HG02571 (cell line): Measurements from ENCODE around the gene FOXD4L1.
"Not testable (repeated sequence)": the region's sequence is repeated elsewhere in the genome, so short reads cannot be mapped to it uniquely, and the experiment has no call there.

ENCODE experiments used
- ATAC-seq: cut with Tn5 transposase; IDR thresholded peaks from one replicate; pipeline ENCODE4 v1.9.1; 2021; ENCODE audit warnings: mild to moderate bottlenecking, moderate library complexity; ENCODE audit not compliant: unreplicated experiment

FOXD4L1 gene

DNA sequence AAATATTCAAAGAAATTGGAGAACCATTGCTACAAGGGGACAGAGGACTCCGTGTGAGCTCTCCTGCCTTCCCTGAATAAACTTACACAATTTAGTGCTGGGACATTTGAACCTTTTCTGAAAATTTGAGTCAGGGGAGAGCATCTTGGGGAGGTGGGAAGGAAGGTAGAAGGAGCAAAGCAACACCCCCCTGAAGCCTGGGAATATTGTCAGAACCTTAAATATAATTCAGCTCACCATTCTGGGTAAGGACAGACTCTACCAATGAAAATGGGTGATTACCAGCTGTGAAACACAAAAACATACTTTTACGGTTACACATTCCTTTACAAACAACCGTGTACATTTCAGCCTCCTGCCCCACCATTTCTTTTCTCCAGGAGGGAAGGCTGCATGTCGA lies at the start of gene FOXD4L1:
Gene FOXD4L1 (plus strand): TSS at position 301 of the 400 bp plus-strand sequence. CDS start 592 bp downstream, outside the sequence.
- not testable (repeated sequence) for ATAC-seq

GRCh38 chr2:113465770-113466169 lies 32.7 kb upstream of the FOXD4L1 start:
- ATAC-seq, result not testable (repeated sequence)

- not testable (repeated sequence) for ATAC-seq
These were observed 21.6 kb upstream of the FOXD4L1 start for GRCh38 chr2:113476688-113477368.

DNA sequence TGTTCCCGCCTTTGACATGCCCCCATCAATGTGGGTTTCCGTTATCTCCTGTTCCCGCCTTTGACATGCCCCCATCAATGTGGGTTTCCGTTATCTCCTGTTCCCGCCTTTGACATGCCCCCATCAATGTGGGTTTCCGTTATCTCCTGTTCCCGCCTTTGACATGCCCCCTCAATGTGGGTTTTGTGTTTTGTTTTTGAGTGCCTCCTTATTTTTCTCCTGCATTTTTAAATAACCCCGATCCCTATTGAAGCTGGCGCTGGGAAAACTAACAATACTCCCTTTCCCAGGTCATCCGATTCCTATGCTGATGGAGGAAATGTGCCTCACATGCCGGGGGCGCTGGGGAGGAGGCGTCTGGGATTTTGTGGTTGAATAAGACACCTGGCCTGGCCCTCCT lies 1.9 kb upstream of the FOXD4L1 start:
- ATAC-seq, result not testable (repeated sequence)

DNA sequence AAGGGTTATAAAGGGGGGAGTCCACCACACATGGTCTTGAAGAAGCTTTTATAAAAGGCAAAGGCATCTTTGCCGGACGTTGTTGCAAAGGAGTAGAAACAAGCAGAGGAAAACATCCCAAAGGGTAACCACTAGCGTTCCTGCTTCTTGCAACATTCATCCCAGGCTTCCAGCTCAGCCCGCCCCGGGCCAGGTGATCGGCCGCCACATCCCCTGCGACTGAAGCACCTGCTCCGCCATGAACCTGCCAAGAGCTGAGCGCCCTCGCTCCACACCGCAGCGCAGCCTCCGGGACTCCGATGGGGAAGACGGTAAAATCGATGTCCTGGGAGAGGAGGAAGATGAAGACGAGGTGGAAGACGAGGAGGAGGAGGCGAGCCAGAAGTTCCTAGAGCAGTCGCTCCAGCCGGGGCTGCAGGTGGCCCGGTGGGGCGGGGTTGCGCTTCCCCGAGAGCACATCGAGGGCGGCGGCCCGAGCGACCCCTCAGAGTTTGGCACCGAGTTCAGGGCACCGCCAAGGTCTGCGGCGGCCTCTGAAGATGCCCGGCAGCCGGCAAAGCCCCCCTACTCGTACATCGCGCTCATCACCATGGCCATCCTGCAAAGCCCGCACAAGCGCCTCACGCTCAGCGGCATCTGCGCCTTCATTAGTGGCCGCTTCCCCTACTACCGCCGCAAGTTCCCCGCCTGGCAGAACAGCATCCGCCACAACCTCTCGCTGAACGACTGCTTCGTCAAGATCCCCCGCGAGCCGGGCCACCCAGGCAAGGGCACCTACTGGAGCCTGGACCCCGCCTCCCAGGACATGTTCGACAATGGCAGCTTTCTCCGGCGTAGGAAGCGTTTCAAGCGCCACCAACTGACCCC lies 787 bp downstream of the FOXD4L1 start:
- ATAC-seq, result not testable (repeated sequence)

- ATAC-seq, result not testable (repeated sequence)
These were observed 1.6 kb downstream of the FOXD4L1 start for GRCh38 chr2:113499886-113500722.

- not testable (repeated sequence) for ATAC-seq
These were observed 2.2 kb downstream of the FOXD4L1 start for GRCh38 chr2:113500723-113501038.

- ATAC-seq, result peak; percentile 24
These were observed 4.0 kb downstream of the FOXD4L1 start for GRCh38 chr2:113502216-113503093.

DNA sequence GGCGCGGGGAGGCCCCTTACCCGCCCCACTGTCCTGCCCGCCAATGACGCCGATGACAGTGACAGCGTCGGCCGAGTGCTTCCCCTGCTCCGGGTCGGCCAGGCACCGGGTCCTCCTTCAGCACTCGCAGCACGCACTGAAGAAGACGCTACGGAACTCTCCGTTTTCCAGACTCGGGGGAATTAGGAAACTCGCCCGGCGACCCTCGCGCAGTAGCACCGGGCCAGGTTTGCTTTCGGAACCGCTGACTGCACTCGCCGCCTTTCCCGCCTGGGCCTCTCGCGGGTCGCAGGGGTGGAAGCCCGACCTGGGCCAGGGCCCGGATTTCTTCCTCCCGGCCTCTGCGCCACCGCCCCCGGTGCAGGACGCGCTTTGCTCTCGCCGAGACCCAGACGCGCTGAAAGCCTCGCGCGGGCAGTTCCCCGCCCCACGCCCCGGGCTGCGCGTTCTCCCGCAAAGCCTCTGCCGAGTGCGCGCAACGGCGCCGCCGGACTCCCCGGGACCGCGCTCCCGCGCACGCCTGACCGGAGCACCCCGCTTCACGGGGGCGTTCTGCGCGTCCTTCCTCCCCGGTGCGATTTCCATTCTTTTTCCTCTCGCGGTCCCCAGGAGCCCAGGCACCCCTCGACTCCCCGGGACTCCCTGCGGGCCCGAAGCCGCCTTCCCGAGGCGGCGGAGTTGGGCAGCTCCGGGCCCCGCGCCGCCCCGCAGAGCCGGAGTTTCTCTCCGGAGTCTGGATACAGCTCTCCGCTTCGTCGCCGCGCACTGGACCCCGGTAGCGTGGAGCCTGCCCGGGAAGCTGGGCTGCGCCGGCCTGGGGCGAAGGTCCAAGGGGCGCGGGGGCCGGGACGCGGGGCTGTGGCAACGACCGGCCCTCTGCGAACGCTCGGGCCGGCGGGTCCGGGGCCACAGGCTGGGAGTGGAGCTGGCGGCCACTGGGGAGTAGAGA lies 4.9 kb downstream of the FOXD4L1 start:
- ATAC-seq, result peak; percentile 52

DNA sequence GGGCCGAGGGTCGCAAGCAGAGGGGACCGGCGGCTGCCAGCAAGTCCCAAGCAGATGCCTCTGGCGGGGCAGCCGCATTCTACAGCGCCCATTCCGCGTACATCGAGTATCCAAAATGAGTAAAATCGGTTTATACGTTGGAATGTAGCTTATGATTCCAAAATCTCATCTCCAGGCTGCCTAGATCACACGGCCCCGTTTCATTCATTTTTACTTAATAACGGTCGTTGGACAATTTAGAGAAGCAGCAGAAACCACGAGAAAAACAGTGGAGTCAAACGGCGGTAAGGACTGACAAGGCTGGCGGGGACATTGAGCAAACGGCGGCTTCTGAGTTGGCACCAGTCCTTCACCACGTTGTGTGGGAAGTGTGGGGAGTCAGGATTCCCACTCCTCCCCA lies 5.6 kb downstream of the FOXD4L1 start:
- not testable (repeated sequence) for ATAC-seq

DNA sequence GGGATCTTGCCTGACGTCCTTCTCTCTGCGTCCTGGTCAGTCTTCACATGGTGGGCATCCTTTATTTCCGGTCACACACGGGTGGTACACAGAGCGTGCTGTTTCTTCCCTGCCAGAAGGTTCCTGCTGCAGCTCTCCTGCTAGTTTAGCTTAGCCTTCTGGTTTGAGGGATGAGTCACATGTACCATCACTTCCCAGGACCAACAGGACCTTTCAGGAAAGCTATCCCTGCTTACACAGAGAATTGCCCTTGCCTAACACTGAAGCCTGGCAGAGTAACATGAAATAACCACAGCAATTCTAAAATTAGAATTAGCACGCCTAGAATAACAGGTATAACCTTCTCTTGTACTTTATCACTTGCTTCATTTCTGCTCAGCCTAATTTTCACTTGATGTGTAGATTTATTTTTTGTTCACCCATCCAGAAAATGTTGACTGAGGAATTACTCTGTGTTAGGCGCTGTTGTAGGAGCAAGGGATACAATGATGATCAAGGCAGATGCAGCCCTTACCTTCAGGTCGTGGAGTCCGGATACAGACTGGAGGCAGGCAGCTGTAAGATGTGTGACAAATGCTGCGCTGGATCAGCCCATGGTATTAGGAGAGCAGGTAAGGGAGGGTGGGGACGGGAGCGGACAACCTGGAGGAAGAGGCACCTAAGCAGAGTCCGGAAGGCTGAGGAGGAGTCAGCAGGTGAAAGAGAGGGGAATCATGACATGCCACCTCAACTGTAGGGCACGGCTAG lies 9.1 kb downstream of the FOXD4L1 start:
- ATAC-seq, result not testable (repeated sequence)

GRCh38 chr2:113508187-113508586 lies 9.7 kb downstream of the FOXD4L1 start:
- not testable (repeated sequence) for ATAC-seq

- not testable (repeated sequence) for ATAC-seq
These were observed 12.4 kb downstream of the FOXD4L1 start for GRCh38 chr2:113510913-113511312.

DNA sequence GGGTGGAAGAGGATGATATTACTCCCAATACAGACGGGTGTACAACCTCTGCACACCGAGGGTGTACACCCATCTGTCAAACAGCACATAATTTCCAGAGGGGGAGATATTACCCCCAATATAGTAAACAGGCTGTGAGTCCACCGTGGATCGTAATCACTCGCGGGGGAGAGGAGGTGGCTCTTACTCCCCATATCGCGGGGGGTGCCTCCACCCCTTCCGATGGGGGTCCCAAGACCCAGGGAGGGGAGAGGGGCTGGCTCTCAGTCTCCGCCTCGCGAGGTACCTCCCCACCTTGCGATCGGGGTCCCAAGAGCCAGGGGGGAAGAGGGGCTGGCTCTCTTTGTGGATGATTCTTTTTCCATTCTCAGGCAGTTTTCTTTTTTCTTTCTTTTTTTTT lies 13.4 kb downstream of the FOXD4L1 start:
- ATAC-seq, result not testable (repeated sequence)

- not testable (repeated sequence) for ATAC-seq
These were observed 17.0 kb downstream of the FOXD4L1 start for GRCh38 chr2:113515457-113515856.

GRCh38 chr2:113515995-113516394 lies 17.5 kb downstream of the FOXD4L1 start:
- not testable (repeated sequence) for ATAC-seq

GRCh38 chr2:113517025-113517424 lies 18.6 kb downstream of the FOXD4L1 start:
- not testable (repeated sequence) for ATAC-seq

- ATAC-seq, result not testable (repeated sequence)
These were observed 22.4 kb downstream of the FOXD4L1 start for GRCh38 chr2:113520837-113521236.
